GM19193 (cell line): ENCODE measurements around the gene DDX39A.
A peak's percentile ranks its signal among the peaks of the same experiment; 100 is the strongest.

ENCODE experiments used
- POLR2A ChIP-seq: IDR thresholded peaks from 4 replicates; pipeline ENCODE4 v1.6.1; 2011; ENCODE audit not compliant: insufficient read depth, insufficient read length; ENCODE audit errors: extremely low read depth

The DDX39A gene

DNA sequence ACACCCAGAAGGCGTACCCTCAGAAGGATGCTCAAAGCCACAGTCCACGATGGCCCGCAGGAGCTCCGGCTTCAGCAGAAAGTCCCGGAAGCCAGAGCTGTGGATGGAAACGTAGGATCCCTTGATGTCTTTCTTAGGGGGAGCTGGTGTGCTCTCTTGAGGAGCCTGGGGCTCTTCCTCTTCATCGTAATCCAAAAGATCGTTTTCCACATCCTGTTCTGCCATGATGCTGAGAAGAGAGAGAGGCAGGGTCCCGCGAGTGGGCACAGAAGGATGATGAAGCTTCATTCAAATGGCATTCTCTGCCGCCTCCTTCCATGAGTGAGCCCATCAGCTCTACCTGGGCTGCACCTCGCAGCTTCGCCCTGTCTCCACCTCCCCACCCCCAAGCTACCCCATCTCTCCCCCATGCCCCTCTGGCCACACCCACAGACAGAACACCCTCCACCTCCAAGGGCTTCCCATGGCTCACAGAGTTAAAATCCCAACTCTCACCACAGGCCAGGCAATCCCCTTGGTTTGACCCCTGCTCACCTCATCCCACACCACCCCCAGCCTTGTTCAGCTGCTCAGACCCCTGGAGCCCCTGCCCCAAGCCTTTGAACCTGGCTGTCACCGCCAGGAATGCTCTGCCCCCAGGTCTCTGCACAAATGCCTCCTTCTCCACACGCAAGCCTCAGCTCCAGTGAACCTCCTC, 6.0 kb downstream of the DDX39A start:
- no peak for TF ChIP-seq POLR2A

GRCh38 chr19:14412324-14412995, 6.7 kb downstream of the DDX39A start:
- TF ChIP-seq POLR2A: no peak

DNA sequence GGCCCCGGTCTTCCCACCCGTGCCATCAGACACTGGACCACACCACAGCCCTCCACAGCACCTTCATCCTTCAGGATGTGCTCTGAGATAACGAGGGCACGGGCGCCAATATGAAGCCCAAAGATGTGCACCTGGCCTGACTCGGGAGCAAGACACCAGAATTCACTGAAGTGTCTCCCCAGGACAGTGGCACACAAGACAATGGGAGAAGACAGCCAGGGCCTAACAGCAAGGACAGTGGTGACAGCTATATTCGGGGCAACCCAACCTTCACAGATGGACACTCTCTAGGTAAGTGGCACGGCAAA, 7.2 kb downstream of the DDX39A start:
- no peak for TF ChIP-seq POLR2A

DNA sequence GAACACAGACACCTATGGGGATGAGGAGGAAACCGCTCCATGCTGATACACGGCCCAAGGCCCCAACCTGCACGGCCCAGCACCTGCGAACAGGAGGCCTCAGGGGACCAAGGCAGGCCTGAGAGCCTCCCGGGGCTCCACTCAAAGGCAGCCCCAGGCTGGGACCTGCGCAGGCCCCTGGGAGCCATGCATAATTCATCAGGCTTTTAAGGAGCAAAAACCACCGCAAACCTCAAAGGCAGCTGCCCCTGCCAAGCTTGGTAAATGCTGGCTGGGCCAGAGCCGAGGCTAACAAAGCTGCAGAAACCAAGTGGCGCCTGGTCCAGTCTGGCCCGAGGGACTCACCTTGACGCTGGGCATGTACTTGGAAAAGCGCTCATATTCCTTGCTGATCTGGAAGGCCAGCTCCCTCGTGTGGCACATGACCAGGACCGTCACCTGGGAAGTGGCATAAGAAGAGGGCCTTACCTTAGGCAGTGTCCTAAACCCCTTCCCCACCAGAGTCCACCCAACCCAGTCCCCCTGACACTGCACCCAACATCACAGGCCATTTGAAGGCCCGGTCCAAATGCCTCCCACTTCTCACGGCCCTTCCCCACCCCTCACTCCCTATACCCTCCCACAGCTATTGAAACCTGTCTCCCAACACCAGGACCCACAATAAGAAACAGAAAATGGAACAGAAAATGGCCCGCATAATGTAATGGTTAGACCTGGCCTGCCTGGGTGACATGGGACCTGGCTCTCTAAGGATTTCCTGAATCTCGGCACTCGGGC, 7.8 kb downstream of the DDX39A start:
- peak; percentile 3 for TF ChIP-seq POLR2A

- peak; percentile 3 for TF ChIP-seq POLR2A
Measured at GRCh38 chr19:14410091-14411051, 8.8 kb downstream of the DDX39A start.

GRCh38 chr19:14409146-14410023, 9.8 kb downstream of the DDX39A start:
- TF ChIP-seq POLR2A: no peak

DNA sequence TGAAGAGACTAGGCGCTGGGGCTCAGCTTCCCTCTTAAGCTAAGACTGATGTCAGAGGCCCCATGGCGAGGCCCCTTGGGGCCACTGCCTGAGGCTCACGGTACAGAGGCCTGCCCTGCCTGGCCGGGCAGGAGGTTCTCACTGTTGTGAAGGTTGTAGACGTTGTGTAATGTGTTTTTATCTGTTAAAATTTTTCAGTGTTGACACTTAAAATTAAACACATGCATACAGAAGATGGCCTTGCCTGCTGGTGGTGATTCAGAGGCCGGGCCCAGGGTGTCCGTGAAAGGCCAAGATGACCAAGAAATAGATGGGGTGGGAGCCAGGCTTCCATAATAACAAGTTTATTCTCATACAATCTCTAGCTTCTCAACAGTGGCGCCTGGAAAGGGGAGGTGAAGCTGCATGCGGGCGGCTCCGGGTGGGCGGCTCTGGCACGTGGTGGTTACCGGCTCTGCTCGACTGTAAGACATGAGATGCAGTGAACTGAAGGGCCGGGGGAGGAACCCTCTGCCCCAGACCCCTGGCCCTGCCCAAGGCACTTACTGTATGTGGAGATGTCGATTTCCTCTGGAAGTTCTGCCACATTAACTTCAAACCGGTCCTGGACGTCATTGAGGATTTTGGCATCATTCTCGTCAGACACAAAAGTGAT, 10.5 kb downstream of the DDX39A start:
- TF ChIP-seq POLR2A: no peak

- peak; percentile 43 for TF ChIP-seq POLR2A
Measured at GRCh38 chr19:14407605-14408484, 11.3 kb downstream of the DDX39A start.

GRCh38 chr19:14406645-14407401, 12.3 kb downstream of the DDX39A start:
- TF ChIP-seq POLR2A: no peak

GRCh38 chr19:14405758-14406644, 13.1 kb downstream of the DDX39A start:
- peak; percentile 22 for TF ChIP-seq POLR2A

DNA sequence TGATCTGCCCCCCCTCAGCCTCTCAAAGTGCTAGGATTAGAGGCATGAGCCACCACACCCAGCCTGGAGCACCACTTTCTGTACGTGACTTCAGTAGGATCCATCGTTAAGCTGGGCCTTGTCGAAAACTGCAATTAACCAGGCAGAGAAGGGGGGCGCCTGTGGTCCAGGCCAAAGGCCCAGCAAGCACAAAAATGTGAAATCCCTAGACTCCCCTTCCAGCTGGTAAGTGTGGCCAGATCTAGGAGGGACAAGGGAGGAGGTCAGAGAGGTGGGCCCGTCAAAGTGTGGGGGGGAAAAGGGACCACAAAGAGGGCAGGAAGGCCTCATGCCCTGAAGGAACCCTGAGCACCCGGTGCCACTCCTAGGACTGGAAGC, 13.8 kb downstream of the DDX39A start:
- no peak for TF ChIP-seq POLR2A
